Loucy (cell line): Measurements from ENCODE around the gene CCKAR.
A peak's percentile ranks its signal among the peaks of the same experiment; 100 is the strongest.

Experiments
- H2AFZ ChIP-seq: fragments of 200-600 bp; sonication (generic); 2 replicates; pipeline ENCODE4 v1.6.0; 2016; ENCODE audit warnings: antibody characterized with exemption, mild to moderate bottlenecking, low read length, moderate library complexity
- H3F3A ChIP-seq: fragments of 200-600 bp; 2 replicates; pipeline ENCODE4 v1.6.0; 2016; ENCODE audit warnings: antibody characterized with exemption, low read depth, mild to moderate bottlenecking
- H3K27me3 ChIP-seq: fragments of 200-600 bp; sonication (generic); 2 replicates; pipeline ENCODE4 v1.6.1; 2014; ENCODE audit warnings: low read length, mild to moderate bottlenecking; ENCODE audit not compliant: insufficient read depth, poor library complexity, severe bottlenecking
- H3K36me3 ChIP-seq: fragments of 200-600 bp; sonication (generic); 2 replicates; pipeline ENCODE4 v1.6.1; 2016; ENCODE audit warnings: low read length; ENCODE audit not compliant: insufficient read depth
- H3K4me1 ChIP-seq: fragments of 200-600 bp; sonication (generic); 2 replicates; pipeline ENCODE4 v1.5.1; 2014; ENCODE audit warnings: low read length, mild to moderate bottlenecking; ENCODE audit not compliant: insufficient read depth, poor library complexity, severe bottlenecking
- H3K4me2 ChIP-seq: fragments of 200-600 bp; sonication (generic); 2 replicates; pipeline ENCODE4 v1.6.0; 2014; ENCODE audit warnings: antibody characterized with exemption, low read length, low read depth, mild to moderate bottlenecking; ENCODE audit not compliant: poor library complexity, severe bottlenecking
- H3K4me3 ChIP-seq: fragments of 200-600 bp; sonication (generic); 2 replicates; pipeline ENCODE4 v1.5.1; 2014; ENCODE audit warnings: low read length, mild to moderate bottlenecking, mixed read lengths; ENCODE audit not compliant: poor library complexity, severe bottlenecking
- H3K79me2 ChIP-seq: fragments of 200-600 bp; sonication (generic); 2 replicates; pipeline ENCODE4 v1.6.1; 2014; ENCODE audit warnings: low read length; ENCODE audit not compliant: insufficient read depth
- H3K9ac ChIP-seq: fragments of 200-600 bp; sonication (generic); 2 replicates; pipeline ENCODE4 v1.6.0; 2014; ENCODE audit warnings: mild to moderate bottlenecking, low read depth, low read length, moderate library complexity; ENCODE audit not compliant: poor library complexity, severe bottlenecking
- H3K9me2 ChIP-seq: fragments of 200-600 bp; sonication (generic); replicated peaks from 2 replicates; pipeline ENCODE4 v1.6.1; 2016; ENCODE audit warnings: low read depth, low read length, mixed read lengths
- H3K9me3 ChIP-seq: fragments of 200-600 bp; sonication (generic); 2 replicates; pipeline ENCODE4 v1.6.1; 2014; ENCODE audit warnings: mild to moderate bottlenecking, antibody characterized with exemption, low read length, low read depth; ENCODE audit not compliant: insufficient read depth
- H4K20me1 ChIP-seq: fragments of 200-600 bp; sonication (generic); 2 replicates; pipeline ENCODE4 v1.6.0; 2014; ENCODE audit warnings: antibody characterized with exemption, low read length, mild to moderate bottlenecking; ENCODE audit not compliant: insufficient read depth, poor library complexity, severe bottlenecking
- CTCF ChIP-seq: fragments of 200-600 bp; sonication (generic); conservative IDR thresholded peaks from 2 replicates; pipeline ENCODE4 v1.5.1; 2014; ENCODE audit warnings: mild to moderate bottlenecking, antibody characterized with exemption, low read length
- EZH2phosphoT487 ChIP-seq: fragments of 200-600 bp; IDR thresholded peaks from 2 replicates; pipeline ENCODE4 v1.6.1; 2018; ENCODE audit warnings: antibody characterized with exemption, mild to moderate bottlenecking, moderate library complexity, borderline replicate concordance

Gene CCKAR

GRCh38 chr4:26459054-26459755 is 31.1 kb downstream of the CCKAR start:
- H3K9ac ChIP-seq: no peak overlapping the region
- TF ChIP-seq EZH2phosphoT487 (no peak), CTCF (peak; percentile 72)
- no peak overlapping the region for H3K4me3 ChIP-seq
- H3K79me2 ChIP-seq: no peaks in the 10 kb centered on the region
- H3K4me1 ChIP-seq: peaks cover 13% of the 10 kb centered on the region
- no peaks in the 10 kb centered on the region for H4K20me1 ChIP-seq
- H3F3A ChIP-seq: no peaks in the 10 kb centered on the region
- no peaks in the 10 kb centered on the region for H3K27me3 ChIP-seq
- H3K4me2 ChIP-seq: no peak overlapping the region
- H3K36me3 ChIP-seq: no peaks in the 10 kb centered on the region
- H3K9me2 ChIP-seq: no peaks in the 10 kb centered on the region
- peak overlapping the region; percentile 62; the same call in 1 of the 2 replicates for H2AFZ ChIP-seq
- no peaks in the 10 kb centered on the region for H3K9me3 ChIP-seq

- no peaks in the 10 kb centered on the region for H3K79me2 ChIP-seq
- no peaks in the 10 kb centered on the region for H3K27me3 ChIP-seq
- H3K4me3 ChIP-seq: peak overlapping the region; percentile 40
- peaks cover 15% of the 10 kb centered on the region for H3K4me1 ChIP-seq
- no peaks in the 10 kb centered on the region for H3F3A ChIP-seq
- H2AFZ ChIP-seq: peak overlapping the region; percentile 75
- no peaks in the 10 kb centered on the region for H3K9me3 ChIP-seq
- H3K36me3 ChIP-seq: no peaks in the 10 kb centered on the region
- H3K4me2 ChIP-seq: peak overlapping the region; percentile 61
- no peaks in the 10 kb centered on the region for H4K20me1 ChIP-seq
- H3K9me2 ChIP-seq: no peaks in the 10 kb centered on the region
- TF ChIP-seq CTCF (peak; percentile 43), EZH2phosphoT487 (no peak)
- peak overlapping the region; percentile 42 for H3K9ac ChIP-seq
These were observed 32.1 kb downstream of the CCKAR start for GRCh38 chr4:26458157-26458561.

- H3K36me3 ChIP-seq: no peaks in the 10 kb centered on the region
- peaks cover 19% of the 10 kb centered on the region for H3K4me1 ChIP-seq
- H3K27me3 ChIP-seq: no peaks in the 10 kb centered on the region
- H3K79me2 ChIP-seq: no peaks in the 10 kb centered on the region
- no peak for TF ChIP-seq CTCF
- TF ChIP-seq EZH2phosphoT487: no peak
- no peak overlapping the region for H3K4me3 ChIP-seq
- peak overlapping the region; percentile 61 for H3K4me2 ChIP-seq
- H2AFZ ChIP-seq: no peak overlapping the region
- no peaks in the 10 kb centered on the region for H4K20me1 ChIP-seq
- no peaks in the 10 kb centered on the region for H3K9me2 ChIP-seq
- no peaks in the 10 kb centered on the region for H3K9me3 ChIP-seq
- peak overlapping the region; percentile 42 for H3K9ac ChIP-seq
- no peaks in the 10 kb centered on the region for H3F3A ChIP-seq
These were observed 32.9 kb downstream of the CCKAR start for GRCh38 chr4:26457412-26457811.
